Neuronal stem cell (in vitro differentiated cells): Measurements from ENCODE around the gene HERC2.

Experiments used
- DNase-seq: peaks from one replicate; pipeline ENCODE4 v3.0.0-alpha.2; 2013; ENCODE audit warnings: low spot score
- H2AFZ ChIP-seq: one replicate; pipeline ENCODE4 v1.6.1; 2013; ENCODE audit warnings: mild to moderate bottlenecking, low read length, inconsistent platforms
- H2AK5ac ChIP-seq: 2 replicates; pipeline ENCODE4 v1.6.1; 2013; ENCODE audit warnings: low read depth, mild to moderate bottlenecking, inconsistent platforms, low read length, moderate library complexity, mixed read lengths
- H2BK120ac ChIP-seq: 2 replicates; pipeline ENCODE4 v1.6.1; 2013; ENCODE audit warnings: low read depth, mild to moderate bottlenecking, inconsistent platforms, low read length, moderate library complexity, mixed read lengths
- H2BK12ac ChIP-seq: one replicate; pipeline ENCODE4 v1.6.1; 2013; ENCODE audit warnings: low read length, inconsistent platforms
- H2BK15ac ChIP-seq: 2 replicates; pipeline ENCODE4 v1.6.1; 2013; ENCODE audit warnings: mild to moderate bottlenecking, low read length, inconsistent platforms, mixed read lengths
- H2BK5ac ChIP-seq: one replicate; pipeline ENCODE4 v1.6.1; 2013; ENCODE audit warnings: inconsistent platforms, mild to moderate bottlenecking, low read length, moderate library complexity
- H3K14ac ChIP-seq: one replicate; pipeline ENCODE4 v1.6.1; 2013; ENCODE audit warnings: low read length, inconsistent platforms
- H3K18ac ChIP-seq: 2 replicates; pipeline ENCODE4 v1.6.1; 2013; ENCODE audit warnings: low read length, inconsistent platforms
- H3K23ac ChIP-seq: 2 replicates; pipeline ENCODE4 v1.6.1; 2013; ENCODE audit warnings: low read depth, mild to moderate bottlenecking, mixed read lengths, low read length, inconsistent platforms; ENCODE audit not compliant: poor library complexity
- H3K27ac ChIP-seq: replicated peaks from 3 replicates; pipeline ENCODE4 v1.5.1; 2013; ENCODE audit warnings: low read length, inconsistent platforms
- H3K27me3 ChIP-seq, 3 experiments: 2 replicates each; pipeline ENCODE4 v1.6.1; 2013; ENCODE audit warnings: low read length in 3 of 3, mild to moderate bottlenecking in 2 of 3, inconsistent platforms in 1 of 3, low read depth in 1 of 3, mixed read lengths in 1 of 3, moderate library complexity in 1 of 3; ENCODE audit not compliant: control insufficient read depth in 3 of 3, insufficient read depth in 3 of 3
- H3K36me3 ChIP-seq, 2 donors: replicated peaks in 1 of 2; 2 replicates each; pipeline ENCODE4 v1.6.1; 2013; ENCODE audit warnings: low read length in 2 of 2; ENCODE audit not compliant: control insufficient read depth in 2 of 2, insufficient read depth in 2 of 2
- H3K4ac ChIP-seq: 2 replicates; pipeline ENCODE4 v1.6.1; 2013; ENCODE audit warnings: inconsistent platforms, mild to moderate bottlenecking, low read length, moderate library complexity
- H3K4me1 ChIP-seq, 2 donors: 1 replicate in 1 of 2; 2 replicates in 1 of 2; pipeline ENCODE4 v1.6.1; 2013; ENCODE audit warnings: low read length in 2 of 2, low read depth in 1 of 2; ENCODE audit not compliant: control insufficient read depth in 2 of 2, insufficient read depth in 1 of 2
- H3K4me2 ChIP-seq: one replicate; pipeline ENCODE4 v1.6.1; 2013; ENCODE audit warnings: mild to moderate bottlenecking, low read length, inconsistent platforms; ENCODE audit not compliant: insufficient read depth, poor library complexity, severe bottlenecking
- H3K4me3 ChIP-seq, 2 donors: 2 replicates each; pipeline ENCODE4 v1.5.1; 2013; ENCODE audit warnings: low read length in 2 of 2, mild to moderate bottlenecking in 2 of 2, inconsistent platforms in 1 of 2, moderate library complexity in 1 of 2
- H3K79me1 ChIP-seq: one replicate; pipeline ENCODE4 v1.6.1; 2013; ENCODE audit warnings: low read depth, mild to moderate bottlenecking, inconsistent platforms, low read length, moderate library complexity
- H3K9ac ChIP-seq: one replicate; pipeline ENCODE4 v1.6.1; 2013; ENCODE audit warnings: mild to moderate bottlenecking, low read depth, low read length, inconsistent platforms; ENCODE audit not compliant: poor library complexity
- H3K9me3 ChIP-seq, 2 donors: replicated peaks in 1 of 2; 2 replicates each; pipeline versions ENCODE3 to v1.6.1; 2013; ENCODE audit warnings: low read length in 2 of 2, mild to moderate bottlenecking in 2 of 2, inconsistent platforms in 1 of 2, low read depth in 1 of 2, mixed read lengths in 1 of 2, moderate library complexity in 1 of 2; ENCODE audit not compliant: control insufficient read depth in 2 of 2, insufficient read depth in 1 of 2
- H4K8ac ChIP-seq: one replicate; pipeline ENCODE4 v1.6.1; 2013; ENCODE audit warnings: low read depth, mild to moderate bottlenecking, inconsistent platforms, low read length, moderate library complexity
- H4K91ac ChIP-seq: one replicate; pipeline ENCODE4 v1.6.1; 2013; ENCODE audit warnings: low read length, low read depth, mild to moderate bottlenecking, inconsistent platforms; ENCODE audit not compliant: poor library complexity
- WGBS, 2 donors: extraction: QIAGEN DNeasy Blood & Tissue Kit; methylation state at CpG; one replicate each; pipeline ENCODE4 v1.1.7; 2013; ENCODE audit warnings: missing lambda C conversion rate in 2 of 2, mixed read lengths in 1 of 2; ENCODE audit not compliant: insufficient read length in 2 of 2, insufficient replicate concordance in 1 of 2; ENCODE audit errors: extremely low coverage in 2 of 2; 5-methylcytosine and 5-hydroxymethylcytosine counted together

Gene HERC2

DNA sequence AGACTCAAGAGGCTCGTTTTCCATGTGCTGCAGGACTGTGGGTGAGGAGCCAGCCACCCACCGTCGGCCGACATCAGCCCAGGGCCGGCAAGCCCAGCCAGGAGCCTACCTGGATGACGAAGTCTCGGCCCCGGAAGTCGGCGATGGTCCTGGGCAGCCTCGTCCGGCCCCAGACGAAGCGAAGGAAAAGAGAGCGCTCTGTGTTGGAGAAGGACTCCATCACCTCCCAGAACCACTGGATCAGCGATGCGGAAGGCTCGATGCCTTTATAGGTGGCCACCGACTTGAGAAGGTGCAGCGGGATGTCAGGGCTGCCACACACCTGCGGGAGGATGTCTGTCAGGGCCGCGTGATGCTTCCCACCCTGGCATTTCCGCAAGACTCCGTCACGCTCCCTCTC lies 209.0 kb downstream of the HERC2 start:
- no peak overlapping the region for H3K4me3 ChIP-seq
- H3K23ac ChIP-seq: no peak overlapping the region
- no peak overlapping the region for H2BK120ac ChIP-seq
- no peak overlapping the region for H3K18ac ChIP-seq
- H3K14ac ChIP-seq: no peak overlapping the region
- H3K4me2 ChIP-seq: no peak overlapping the region
- H2AFZ ChIP-seq: no peak overlapping the region
- no peak overlapping the region for H2BK5ac ChIP-seq
- no peak for DNase-seq
- no peak overlapping the region for H3K4ac ChIP-seq
- no peak overlapping the region for H4K91ac ChIP-seq
- peaks cover 53 to 80% of the 10 kb centered on the region in 2 donors for H3K36me3 ChIP-seq
- H3K4me1 ChIP-seq: no peaks in the 10 kb centered on the region
- no peak overlapping the region for H4K8ac ChIP-seq
- no peak overlapping the region for H2BK12ac ChIP-seq
- WGBS, 2 donors: no CpG with 5 or more reads among the region's 26 CpGs
- H3K79me1 ChIP-seq: peaks cover 3% of the 10 kb centered on the region
- no peak overlapping the region for H3K9ac ChIP-seq
- no peak overlapping the region for H3K27ac ChIP-seq
- H2AK5ac ChIP-seq: no peak overlapping the region
- H3K27me3 ChIP-seq: no peaks in the 10 kb centered on the region
- no peak overlapping the region for H2BK15ac ChIP-seq
- H3K9me3 ChIP-seq: peaks cover 0 to 5% of the 10 kb centered on the region in 2 donors

- WGBS, 2 donors: no CpG with 5 or more reads among the region's 20 CpGs
- Histone ChIP-seq H3K18ac (no peak overlapping the region), H4K91ac (no peak overlapping the region), H4K8ac (no peak overlapping the region), H3K79me1 (peaks cover 3% of the 10 kb centered on the region), H2BK120ac (no peak overlapping the region), H2BK5ac (no peak overlapping the region), H2AK5ac (no peak overlapping the region), H3K36me3 (peaks cover 48 to 73% of the 10 kb centered on the region in 2 donors), H3K4me2 (no peak overlapping the region), H3K27ac (no peak overlapping the region), H2AFZ (no peak overlapping the region), H3K14ac (no peak overlapping the region), H3K4me1 (no peaks in the 10 kb centered on the region), H3K23ac (peak overlapping the region; percentile 25), H3K9ac (no peak overlapping the region), H2BK12ac (no peak overlapping the region), H2BK15ac (no peak overlapping the region), H3K4ac (no peak overlapping the region), H3K27me3 (no peaks in the 10 kb centered on the region), H3K4me3 (no peak overlapping the region), H3K9me3 (peaks cover 0 to 5% of the 10 kb centered on the region in 2 donors)
- no peak for DNase-seq
These were observed 209.7 kb downstream of the HERC2 start for GRCh38 chr15:28112101-28112760.

- Histone ChIP-seq H2AFZ (no peak overlapping the region), H3K4me2 (no peak overlapping the region), H3K27me3 (peaks cover 0 to 7% (median 3%) of the 10 kb centered on the region in 3 experiments), H4K8ac (no peak overlapping the region), H3K14ac (no peak overlapping the region), H3K23ac (no peak overlapping the region), H3K9me3 (peaks cover 0 to 5% of the 10 kb centered on the region in 2 donors), H2BK15ac (no peak overlapping the region), H2BK5ac (no peak overlapping the region), H3K4me1 (no peaks in the 10 kb centered on the region), H3K9ac (no peak overlapping the region), H2BK120ac (no peak overlapping the region), H3K27ac (no peak overlapping the region), H3K79me1 (no peaks in the 10 kb centered on the region), H3K4ac (no peak overlapping the region), H4K91ac (no peak overlapping the region), H3K36me3 (peaks cover 42 to 66% of the 10 kb centered on the region in 2 donors), H3K18ac (no peak overlapping the region), H3K4me3 (no peak overlapping the region), H2AK5ac (no peak overlapping the region), H2BK12ac (no peak overlapping the region)
- WGBS, 2 donors: no CpG with 5 or more reads among the region's 26 CpGs
- no peak for DNase-seq
These were observed 210.4 kb downstream of the HERC2 start for GRCh38 chr15:28111543-28111942.

DNA sequence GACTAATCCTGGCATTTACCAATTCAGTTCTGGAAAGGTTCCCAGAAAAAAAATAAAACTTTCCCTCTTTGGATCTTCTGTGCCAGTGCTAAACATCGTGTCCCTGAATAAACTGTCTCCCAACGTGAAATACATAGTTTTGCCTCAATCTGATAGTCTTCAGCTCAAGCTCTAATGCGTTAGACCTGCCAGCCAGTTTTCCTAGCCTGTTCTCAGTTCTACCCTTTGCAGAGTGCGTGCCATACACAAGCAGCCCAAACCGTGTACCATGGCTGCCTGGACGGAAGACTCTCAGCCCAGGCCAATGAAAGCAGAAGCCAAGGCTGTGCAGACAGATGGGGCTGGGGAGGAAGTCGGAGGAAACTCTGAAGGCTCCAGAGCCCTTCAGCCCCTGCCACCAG lies 211.5 kb downstream of the HERC2 start:
- Histone ChIP-seq H3K27me3 (peaks cover 0 to 17% (median 3%) of the 10 kb centered on the region in 3 experiments), H2BK5ac (no peak overlapping the region), H3K36me3 (peaks cover 36 to 57% of the 10 kb centered on the region in 2 donors), H2AK5ac (no peak overlapping the region), H3K4me3 (no peak overlapping the region), H3K23ac (no peak overlapping the region), H2BK12ac (no peak overlapping the region), H3K79me1 (peaks cover 4% of the 10 kb centered on the region), H2BK15ac (no peak overlapping the region), H2AFZ (no peak overlapping the region), H3K14ac (no peak overlapping the region), H3K27ac (no peak overlapping the region), H3K9me3 (peaks cover 0 to 9% of the 10 kb centered on the region in 2 donors), H3K4me1 (peaks cover 0 to 5% of the 10 kb centered on the region in 2 donors), H4K91ac (no peak overlapping the region), H3K4me2 (no peak overlapping the region), H2BK120ac (no peak overlapping the region), H3K18ac (no peak overlapping the region), H4K8ac (no peak overlapping the region), H3K4ac (no peak overlapping the region), H3K9ac (no peak overlapping the region)
- no peak for DNase-seq
- no CpG with 5 or more reads among the region's 7 CpGs for WGBS, 2 donors
